HG02943 (cell line): Measurements from ENCODE around the gene INCENP.
"Not testable (repeated sequence)": the region's sequence is repeated elsewhere in the genome, so short reads cannot be mapped to it uniquely, and the experiment has no call there.

Source experiments
- ATAC-seq: cut with Tn5 transposase; IDR thresholded peaks from one replicate; pipeline ENCODE4 v1.9.1; 2021; ENCODE audit warnings: mild to moderate bottlenecking, low read depth, moderate library complexity; ENCODE audit not compliant: unreplicated experiment

The INCENP gene

DNA sequence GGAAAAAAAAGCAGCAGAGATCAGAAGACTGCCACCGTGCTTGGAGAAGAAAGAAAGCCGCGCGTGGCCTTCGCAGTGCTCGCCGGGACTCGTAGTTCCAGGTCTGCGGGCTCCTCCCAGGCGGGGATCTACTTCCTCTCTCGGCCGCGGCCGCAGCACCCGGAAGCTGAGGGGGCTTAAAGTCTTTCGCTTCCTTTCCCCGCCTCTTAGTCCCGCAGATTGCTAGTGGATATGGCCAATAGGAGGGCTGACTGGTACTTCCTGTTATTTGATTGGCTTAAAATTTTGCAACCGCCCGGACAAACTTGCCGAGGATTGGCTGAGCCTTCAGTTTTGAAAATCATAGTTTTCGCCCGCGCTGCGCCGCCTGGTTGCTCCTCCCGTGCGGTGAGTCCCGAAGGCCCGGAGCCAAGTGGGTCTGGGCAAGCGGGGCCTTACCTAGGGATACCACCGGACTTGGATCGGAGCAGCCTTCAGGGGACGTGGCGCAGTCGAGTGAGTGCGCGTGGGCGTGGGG is at the start of gene INCENP:
INCENP (plus strand) TSS at position 343 of the 517 bp plus-strand sequence. CDS start 4,151 bp downstream, outside the sequence.
- peak; percentile 87 for ATAC-seq

- no peak for ATAC-seq
These were observed 48.4 kb upstream of the INCENP start for GRCh38 chr11:62075438-62075837.

GRCh38 chr11:62077132-62077531 is 46.7 kb upstream of the INCENP start:
- no peak for ATAC-seq

DNA sequence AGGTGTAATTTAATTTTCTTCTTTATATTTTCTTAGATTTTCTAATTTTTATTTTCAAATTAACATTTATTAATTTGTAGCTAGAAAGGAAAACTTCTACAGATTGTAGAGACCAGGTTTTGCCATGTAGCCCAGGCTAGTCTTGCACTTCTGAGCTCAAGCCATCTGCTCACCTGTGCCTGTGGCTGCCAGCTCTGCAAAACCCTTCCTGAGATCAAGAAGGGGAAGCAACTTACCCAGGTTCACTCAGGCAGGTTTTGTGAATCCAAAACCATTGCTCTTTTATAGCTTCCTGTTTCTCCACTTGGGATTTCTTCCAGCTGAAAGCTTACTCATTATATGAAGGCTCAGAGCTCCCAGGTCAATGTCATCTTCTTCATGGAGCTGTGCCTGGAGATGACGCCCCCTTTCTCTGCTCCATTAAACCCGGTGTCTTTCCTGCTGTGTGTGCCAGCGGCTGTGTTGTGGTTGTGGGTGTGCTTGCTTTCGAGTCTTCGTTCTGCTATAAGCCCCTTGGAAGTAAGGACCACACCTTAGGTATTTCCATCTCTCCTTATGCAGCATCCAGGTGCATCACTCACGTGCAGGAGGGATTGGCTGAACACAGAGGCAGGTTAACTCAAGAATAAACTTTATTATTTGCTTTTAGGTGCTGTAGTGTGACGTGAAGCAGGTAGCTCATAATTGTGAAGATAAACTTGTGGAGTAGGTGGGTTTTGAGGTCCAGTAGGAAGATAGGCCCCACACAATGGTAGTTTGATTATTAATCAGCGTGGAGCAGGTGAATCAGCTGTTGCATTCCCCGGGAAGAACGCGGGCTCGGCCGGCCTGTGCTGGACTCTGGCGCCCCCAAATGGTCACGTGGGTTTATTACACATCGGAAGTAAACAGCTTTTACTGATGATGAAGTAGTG is 42.2 kb upstream of the INCENP start:
- no peak for ATAC-seq

- no peak for ATAC-seq
These were observed 41.5 kb upstream of the INCENP start for GRCh38 chr11:62082292-62082657.

- not testable (repeated sequence) for ATAC-seq
These were observed 39.0 kb upstream of the INCENP start for GRCh38 chr11:62084801-62085200.

- no peak for ATAC-seq
These were observed 36.1 kb upstream of the INCENP start for GRCh38 chr11:62087694-62088093.

GRCh38 chr11:62088331-62088933 is 35.4 kb upstream of the INCENP start:
- no peak for ATAC-seq

- ATAC-seq, result no peak
These were observed 20.7 kb upstream of the INCENP start for GRCh38 chr11:62103141-62103540.

DNA sequence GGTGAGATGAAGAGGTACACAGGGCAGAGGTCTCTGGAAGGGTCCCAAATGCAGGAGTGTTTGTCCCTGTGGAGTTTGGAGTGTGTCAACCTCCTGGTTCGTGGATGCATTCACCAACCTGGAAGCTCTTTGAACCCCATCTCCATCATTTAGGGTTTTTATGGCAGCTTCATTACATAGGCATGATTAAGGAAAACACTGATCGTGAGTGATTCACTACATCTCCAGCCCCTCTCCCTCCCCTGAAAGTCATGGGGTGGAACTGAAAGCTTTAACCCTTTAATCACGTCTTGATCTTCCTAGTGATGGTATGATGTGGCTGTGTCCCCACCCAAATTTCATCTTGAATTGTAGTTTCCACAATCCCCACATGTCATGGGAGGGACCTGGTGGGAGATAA is 19.8 kb upstream of the INCENP start:
- ATAC-seq, result no peak

DNA sequence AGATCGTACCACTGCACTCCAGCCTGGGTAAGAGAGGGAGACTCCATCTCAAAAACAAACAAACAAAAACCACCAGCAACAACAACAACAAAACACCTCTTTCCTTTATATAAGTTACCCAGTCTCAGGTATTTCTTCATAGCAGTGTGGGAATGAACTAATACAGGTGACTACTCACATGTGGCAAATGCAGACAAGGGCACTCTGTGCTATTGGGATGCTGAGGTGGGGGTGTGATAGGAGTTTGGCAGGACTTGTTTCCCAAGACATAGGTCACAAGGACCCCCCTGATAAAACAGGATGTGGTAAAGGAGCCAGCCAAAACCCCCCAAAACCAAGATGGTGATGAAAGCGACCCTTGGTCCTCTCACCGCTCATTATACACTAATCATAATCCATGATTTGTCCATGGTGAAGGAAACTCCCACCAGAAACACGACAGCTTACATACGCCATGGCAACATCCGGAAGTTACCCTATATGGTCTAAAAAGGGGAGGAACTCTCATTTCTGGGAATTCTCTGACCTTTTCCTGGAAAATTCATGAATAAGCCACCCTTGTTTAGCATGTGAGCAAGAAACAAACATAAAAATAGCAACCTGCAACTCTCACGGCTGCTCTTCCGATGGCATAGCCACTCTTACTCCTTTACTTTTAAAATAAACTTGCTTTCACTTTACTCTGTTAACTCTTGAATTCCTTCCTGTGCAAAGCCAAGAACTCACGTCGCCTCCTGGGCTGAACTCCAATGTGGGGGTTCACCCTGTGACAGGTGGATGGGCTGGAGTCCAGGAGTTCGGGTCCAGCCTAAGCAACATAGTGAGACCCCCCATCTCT is 18.8 kb upstream of the INCENP start:
- no peak for ATAC-seq

DNA sequence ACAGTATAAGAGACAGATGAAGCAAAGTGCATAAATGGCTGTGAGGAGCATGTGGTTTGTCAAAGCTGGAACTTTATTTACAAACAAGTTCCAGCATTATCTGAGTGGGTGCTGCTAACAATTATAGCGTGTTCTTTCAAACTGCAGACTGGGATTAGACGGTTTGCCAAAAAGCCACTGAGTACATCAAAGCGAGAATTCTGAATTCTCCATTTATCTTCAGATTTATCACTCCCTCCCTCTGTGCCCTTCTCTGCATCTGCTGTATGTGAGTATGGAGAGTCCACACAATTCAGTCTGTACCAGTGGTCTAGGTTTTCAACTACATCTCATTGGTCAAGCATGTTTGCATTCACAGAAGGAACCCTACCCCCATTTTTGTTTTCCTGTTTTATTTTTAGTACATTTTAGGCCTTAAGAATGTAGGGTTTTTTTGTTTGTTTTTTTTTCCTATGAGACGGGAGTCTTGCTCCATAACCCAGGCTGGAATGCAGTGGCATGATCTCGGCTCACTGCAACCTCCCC is 18.1 kb upstream of the INCENP start:
- no peak for ATAC-seq

GRCh38 chr11:62108017-62108750 is 15.6 kb upstream of the INCENP start:
- ATAC-seq, result no peak

DNA sequence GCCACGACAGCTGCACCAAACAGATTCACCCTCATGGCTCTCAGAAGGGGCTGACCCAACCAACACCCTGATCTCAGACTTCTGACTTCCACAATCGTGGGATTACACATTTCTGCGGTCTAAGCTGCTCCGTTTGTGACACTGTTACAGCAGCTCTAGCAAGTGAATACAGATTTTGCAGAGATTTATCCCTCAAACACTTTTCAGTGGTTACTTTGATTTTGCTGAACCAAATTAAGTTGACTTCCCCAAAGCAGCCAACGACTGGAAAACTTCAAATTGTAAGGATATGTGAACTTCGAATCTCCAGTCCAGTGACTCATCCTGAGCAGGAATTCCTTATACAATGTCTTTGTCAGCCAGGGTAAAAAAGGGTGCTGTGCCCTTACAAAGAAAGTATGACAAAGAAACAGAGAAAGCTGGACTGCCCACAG is 14.8 kb upstream of the INCENP start:
- ATAC-seq, result no peak

GRCh38 chr11:62115085-62115694 is 8.6 kb upstream of the INCENP start:
- no peak for ATAC-seq

GRCh38 chr11:62116451-62116850 is 7.4 kb upstream of the INCENP start:
- ATAC-seq, result no peak

GRCh38 chr11:62119569-62119968 is 4.2 kb upstream of the INCENP start:
- no peak for ATAC-seq

GRCh38 chr11:62120001-62120400 is 3.8 kb upstream of the INCENP start:
- no peak for ATAC-seq

DNA sequence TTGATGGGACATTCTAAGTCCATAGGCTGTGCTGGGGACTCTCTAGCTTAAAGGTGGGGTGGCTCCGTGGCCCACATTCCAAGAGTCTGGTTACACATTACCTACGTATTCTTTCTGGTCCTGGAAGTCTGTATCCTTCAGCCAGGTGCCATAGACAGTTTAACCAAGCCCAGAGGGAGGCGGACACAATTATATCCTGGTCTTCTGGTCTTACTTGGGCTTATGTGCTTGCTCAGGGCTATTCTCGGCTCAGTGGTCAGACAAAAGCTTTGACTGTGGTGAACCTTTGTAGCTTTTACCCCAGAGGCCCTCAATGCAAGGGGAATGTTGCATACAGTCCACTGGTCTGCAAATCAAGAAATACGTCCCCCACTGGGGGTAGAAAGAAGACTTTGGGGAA is 3.4 kb upstream of the INCENP start:
- no peak for ATAC-seq
